ENCODE results near the gene KLHL29.

DNA sequence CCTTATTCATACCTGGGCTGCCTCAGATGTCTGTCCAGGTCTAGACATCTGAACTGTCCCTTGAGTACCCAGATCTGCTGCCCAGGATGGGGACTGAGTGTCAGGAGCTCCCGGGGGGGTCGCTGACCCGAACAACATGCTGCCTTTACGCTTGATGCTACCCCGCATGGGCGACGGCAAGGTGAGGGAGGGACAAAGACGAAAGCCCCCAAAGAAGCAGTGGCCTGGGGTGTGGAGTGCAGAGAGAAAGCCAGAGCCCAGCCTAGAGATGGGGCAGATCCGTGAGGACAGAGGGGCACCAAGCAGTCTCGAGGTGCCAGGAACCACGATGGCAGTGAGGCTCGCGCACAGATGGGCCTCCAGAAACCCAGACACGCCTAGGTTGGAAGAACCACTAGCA, 307.3 kb downstream of the KLHL29 start:
- TF ChIP-seq, protein P1, sequence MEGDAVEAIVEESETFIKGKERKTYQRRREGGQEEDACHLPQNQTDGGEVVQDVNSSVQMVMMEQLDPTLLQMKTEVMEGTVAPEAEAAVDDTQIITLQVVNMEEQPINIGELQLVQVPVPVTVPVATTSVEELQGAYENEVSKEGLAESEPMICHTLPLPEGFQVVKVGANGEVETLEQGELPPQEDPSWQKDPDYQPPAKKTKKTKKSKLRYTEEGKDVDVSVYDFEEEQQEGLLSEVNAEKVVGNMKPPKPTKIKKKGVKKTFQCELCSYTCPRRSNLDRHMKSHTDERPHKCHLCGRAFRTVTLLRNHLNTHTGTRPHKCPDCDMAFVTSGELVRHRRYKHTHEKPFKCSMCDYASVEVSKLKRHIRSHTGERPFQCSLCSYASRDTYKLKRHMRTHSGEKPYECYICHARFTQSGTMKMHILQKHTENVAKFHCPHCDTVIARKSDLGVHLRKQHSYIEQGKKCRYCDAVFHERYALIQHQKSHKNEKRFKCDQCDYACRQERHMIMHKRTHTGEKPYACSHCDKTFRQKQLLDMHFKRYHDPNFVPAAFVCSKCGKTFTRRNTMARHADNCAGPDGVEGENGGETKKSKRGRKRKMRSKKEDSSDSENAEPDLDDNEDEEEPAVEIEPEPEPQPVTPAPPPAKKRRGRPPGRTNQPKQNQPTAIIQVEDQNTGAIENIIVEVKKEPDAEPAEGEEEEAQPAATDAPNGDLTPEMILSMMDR (conservative IDR thresholded peaks at IDR 0.05; ENCODE audit: low read length) = no peak
- no peak for TF ChIP-seq EZH2phosphoT487 (IDR thresholded peaks at IDR 0.05; ENCODE audit: borderline replicate concordance)

Data from Loucy (cell line).